ENCODE data around the gene PHACTR1.

The PHACTR1 gene

GRCh38 chr6:12849809-12850198 lies 133.2 kb downstream of the PHACTR1 start:
- no peak for DNase-seq (ENCODE audit: low read depth in 2 of 2)

- DNase-seq (ENCODE audit: low read depth in 2 of 2) = no peak
These were observed 134.6 kb downstream of the PHACTR1 start for GRCh38 chr6:12851123-12851695.

DNA sequence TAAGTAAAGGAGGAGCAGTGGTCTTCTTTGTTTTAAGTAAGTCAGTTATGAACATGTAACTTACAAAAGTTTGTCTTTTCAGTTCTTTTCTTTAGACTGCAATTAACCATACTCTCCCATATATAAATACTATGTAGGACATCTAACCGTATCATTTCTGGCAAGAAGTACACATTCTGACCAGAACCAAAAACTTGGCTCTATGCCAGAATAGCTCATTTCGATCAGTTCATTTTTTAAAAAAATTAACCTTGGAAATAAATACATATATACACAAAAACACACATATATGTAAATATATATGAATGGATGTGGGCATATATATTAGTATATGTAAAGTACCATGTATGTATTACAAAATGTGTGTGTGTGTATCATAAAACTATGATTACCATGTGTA lies 145.0 kb downstream of the PHACTR1 start:
- no peak for DNase-seq (ENCODE audit: low read depth in 2 of 2)

GRCh38 chr6:12865117-12865516 lies 148.6 kb downstream of the PHACTR1 start:
- DNase-seq (ENCODE audit: low read depth in 2 of 2) = no peak

DNA sequence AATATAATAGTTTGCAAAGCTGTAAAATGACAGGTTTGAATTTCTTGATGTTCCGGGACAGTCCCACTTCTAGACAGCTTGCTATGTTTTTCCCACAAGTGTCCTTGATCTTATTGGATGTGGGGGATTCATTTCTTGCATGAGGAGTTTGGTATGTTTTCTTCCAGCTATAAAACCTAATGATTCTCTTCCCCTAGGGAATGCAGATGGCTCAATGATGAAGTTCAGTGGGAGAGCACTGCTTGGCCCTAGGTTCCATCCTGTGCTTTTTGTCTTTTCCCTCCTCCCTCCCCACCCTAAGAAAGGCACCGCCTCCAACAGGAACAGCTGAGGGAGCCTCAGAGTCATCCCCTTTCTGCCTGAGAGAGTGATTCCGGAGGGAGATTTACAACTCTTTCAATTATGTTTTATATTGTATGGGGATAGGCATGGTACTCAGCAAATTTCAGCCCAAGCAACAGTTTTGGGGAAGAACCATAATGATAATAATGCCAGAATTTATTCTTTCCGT lies 149.2 kb downstream of the PHACTR1 start:
- DNase-seq (ENCODE audit: low read depth in 2 of 2) = no peak

DNA sequence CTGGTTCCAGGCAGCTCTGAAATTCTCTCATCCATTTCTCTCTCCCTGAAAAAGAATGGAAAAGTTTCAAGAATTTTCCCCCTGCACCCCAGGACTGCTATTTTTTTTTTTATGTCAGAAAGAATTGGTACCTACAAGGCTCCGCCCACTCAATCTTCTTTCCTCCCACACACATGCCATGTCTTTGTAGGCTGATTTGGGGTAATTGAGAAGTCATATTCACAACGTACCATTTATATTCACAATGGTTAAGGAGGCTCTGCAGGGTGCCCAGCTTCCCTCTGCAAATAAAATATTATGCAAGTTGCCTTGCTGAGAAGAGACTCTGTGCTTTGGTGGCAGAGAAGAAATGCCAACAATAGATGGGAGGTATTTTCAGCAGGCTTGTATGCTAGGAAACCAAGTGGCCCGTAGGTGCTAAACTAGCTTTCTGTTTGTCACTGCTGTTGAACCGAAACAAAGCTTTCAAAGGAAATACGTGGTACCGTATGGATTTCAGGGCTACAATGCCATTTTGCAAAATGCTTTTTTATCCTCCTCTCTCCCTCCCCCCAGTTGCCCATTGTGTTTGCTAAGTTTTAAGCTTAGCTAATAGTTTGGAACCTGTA lies 150.0 kb downstream of the PHACTR1 start:
- DNase-seq (ENCODE audit: low read depth in 2 of 2) = no peak

DNA sequence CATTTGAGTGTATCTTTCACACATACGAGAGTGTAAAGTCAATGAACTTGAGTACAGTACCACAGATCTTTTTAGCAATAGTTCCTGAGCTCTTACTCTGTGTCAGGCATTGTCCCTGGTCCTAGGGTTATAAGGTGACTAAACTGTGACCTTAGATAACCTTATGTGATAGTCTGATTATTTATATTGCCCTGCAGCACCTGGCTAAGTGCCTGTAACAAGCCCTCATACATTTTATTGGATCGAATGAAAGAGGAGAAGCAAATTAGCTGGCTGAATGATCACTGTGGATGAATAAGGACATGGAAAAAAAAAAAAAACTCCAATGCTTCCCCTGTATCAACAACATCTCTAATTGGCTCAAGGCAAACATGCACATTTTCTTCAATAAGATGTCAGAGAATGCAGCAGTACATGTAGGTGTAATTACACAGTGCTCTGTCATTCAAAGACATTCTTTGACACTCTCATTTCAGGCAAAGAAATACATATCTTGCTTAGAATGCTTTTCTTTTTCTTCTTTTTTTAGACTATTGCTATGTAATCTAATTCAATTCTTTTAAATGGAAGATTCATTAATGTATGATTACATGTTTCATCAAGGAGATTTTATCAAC lies 153.4 kb downstream of the PHACTR1 start:
- DNase-seq (ENCODE audit: low read depth in 2 of 2) = no peak

GRCh38 chr6:12873691-12874090 lies 157.1 kb downstream of the PHACTR1 start:
- DNase-seq (ENCODE audit: low read depth in 2 of 2) = no peak

- no peak for DNase-seq (ENCODE audit: low read depth in 2 of 2)
These were observed 158.5 kb downstream of the PHACTR1 start for GRCh38 chr6:12875051-12875450.

GRCh38 chr6:12878741-12879140 lies 162.2 kb downstream of the PHACTR1 start:
- DNase-seq (ENCODE audit: low read depth in 2 of 2) = no peak

DNA sequence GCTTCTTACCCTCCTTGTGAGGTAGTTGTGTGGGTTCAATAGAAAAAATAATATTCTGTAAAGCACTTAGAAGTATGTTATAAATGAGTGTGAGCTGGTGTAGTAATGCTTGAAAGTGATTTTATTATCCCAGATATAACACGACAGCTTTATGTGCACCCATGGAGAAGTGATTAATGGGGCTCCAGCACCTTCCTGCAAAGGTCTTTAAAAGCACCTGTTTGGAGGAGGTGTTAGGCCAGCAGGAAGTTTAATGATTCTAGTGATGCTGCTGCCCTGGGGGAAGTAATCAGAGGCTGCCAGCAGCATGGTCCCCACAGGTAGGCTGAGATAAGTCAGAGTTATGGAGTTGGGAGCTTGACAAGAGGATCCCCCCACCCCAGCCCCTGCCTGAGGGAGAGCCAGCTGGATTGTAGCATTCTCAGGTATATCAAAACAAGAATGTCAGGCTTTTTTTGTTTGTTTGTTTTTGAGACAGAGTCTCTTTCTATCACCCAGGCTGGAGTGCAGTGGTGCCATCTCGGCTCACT lies 166.3 kb downstream of the PHACTR1 start:
- no peak for DNase-seq (ENCODE audit: low read depth in 2 of 2)

DNA sequence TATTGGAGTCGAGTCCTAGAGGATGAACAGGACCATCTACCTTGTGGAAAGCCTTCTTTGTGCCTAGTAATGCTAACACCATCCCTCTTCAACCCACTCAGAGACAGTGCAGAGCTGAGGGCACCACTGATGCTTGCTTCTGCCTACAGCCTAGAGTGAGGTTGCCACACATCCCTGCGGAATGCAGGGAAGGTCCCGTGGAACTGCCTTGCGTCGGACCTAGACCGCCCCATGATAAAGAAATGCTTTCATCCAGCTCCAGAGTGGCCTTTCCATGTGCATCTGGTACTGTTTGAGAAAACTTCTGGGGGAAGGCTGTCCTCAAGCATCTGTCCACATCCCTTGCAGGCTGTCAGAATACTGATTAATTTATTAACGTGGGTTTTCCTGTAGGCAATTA lies 168.4 kb downstream of the PHACTR1 start:
- no peak for DNase-seq (ENCODE audit: low read depth in 2 of 2)

- DNase-seq (ENCODE audit: low read depth in 2 of 2) = no peak
These were observed 170.6 kb downstream of the PHACTR1 start for GRCh38 chr6:12886961-12887775.

DNA sequence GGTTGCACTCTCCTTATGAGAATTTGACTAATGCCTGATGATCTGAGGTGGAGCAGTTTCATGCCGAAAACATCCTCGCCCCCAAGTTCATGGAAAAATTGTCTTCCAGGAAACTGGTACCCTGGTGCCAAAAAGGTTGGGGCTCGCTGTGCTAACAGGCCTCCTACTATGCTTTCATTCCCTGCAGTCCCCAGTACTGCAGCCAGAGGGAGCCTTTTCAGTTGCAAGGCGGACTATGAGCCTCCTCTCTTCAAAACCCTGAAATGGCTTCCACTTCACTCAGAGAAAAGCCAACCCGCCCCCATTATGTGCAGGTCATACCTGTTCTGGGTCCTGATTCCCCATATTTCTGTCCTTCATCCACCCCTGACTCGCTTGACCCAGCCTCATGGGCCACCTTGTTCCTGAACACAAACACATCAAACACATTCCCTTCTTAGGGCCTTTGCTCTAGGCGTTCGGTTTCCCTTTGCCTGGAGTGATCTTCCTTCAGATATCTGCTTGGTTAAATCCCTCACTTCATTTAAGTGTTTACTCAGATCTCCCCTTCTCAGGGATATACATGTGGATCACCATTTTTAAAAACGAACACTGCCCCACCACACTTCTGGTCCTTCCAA lies 173.7 kb downstream of the PHACTR1 start:
- no peak for DNase-seq (ENCODE audit: low read depth in 2 of 2)

DNA sequence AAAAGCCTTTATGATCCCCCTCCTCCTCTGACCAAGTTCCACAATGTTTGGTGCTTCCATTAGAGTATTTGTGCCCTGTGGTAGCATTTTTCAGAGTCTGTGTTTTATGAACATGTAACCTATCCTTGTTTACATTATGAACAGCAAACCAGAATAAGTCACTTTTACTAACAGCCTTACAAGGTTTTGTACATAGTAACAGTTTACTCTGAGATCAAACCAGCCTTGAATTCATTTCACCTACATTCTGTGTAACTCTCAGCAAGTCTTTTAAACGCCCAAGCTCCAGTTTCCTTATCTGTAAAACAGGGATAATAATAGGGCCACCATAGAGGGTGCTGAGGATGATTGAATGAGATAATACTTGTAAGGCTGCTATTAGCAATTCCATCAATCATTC lies 175.0 kb downstream of the PHACTR1 start:
- no peak for DNase-seq (ENCODE audit: low read depth in 2 of 2)

DNA sequence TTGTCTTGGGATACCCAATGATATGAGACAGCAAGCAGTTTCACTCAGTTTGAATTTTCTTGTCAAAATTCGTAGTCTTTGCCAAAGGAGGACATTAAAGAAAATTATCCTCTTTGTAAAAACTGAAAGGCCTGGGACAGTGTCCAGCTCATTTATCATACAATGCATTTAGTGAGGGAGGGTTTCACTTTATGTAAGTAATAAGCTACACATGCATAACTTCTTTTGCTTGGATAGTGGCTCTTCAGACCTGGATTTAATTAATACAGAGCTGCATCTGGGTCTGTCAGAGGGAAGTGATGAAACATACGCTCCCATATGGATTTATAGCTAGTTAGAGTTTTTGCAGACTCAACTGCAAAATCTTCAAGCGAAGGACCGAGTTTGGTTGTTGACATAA lies 175.6 kb downstream of the PHACTR1 start:
- DNase-seq (ENCODE audit: low read depth in 2 of 2) = no peak

DNA sequence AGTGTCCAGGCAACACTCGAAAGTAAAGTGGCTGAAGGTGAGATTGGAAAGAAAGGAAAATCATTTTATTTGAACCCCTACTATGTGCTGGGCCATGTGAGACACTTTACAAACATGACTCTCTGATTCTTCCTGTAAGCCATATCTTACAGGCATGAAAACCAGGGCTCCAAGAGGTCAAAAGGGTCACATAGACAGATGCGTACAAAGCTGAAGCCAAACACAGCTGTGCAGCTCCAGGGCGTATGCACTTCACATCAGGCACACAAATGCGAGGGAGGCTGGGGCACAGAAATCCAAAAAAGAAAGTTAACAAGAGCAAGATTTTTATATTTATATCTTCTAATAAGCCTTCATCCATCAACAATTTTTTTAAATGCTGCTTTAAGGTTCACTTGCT lies 176.5 kb downstream of the PHACTR1 start:
- DNase-seq (ENCODE audit: low read depth in 2 of 2) = no peak

- DNase-seq (ENCODE audit: low read depth in 2 of 2) = no peak
These were observed 179.2 kb downstream of the PHACTR1 start for GRCh38 chr6:12895721-12896120.

DNA sequence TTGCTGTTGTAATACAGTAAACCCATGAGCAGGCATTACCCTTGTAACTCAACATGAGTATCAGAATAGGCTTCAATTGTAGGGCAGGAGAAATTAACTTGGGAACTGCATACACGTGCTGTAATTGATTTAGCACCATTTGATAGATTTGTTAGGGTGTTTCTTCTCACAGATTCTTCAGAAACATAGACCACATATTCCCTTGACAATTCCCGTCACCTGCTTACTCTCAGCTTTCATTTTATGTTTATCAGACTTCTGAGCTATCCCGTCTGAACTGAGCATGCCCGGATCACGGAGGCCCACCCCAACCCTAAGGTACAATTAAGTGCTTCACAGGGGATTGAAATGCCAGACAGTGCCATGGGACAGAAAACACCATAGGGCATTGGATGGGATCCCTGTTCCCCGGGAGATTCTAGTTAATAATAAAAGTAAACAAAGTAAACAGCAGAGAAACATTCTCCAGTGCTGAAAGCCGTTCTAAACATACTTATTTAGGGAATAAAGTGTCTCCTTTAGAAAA lies 179.7 kb downstream of the PHACTR1 start:
- no peak for DNase-seq (ENCODE audit: low read depth in 2 of 2)

DNA sequence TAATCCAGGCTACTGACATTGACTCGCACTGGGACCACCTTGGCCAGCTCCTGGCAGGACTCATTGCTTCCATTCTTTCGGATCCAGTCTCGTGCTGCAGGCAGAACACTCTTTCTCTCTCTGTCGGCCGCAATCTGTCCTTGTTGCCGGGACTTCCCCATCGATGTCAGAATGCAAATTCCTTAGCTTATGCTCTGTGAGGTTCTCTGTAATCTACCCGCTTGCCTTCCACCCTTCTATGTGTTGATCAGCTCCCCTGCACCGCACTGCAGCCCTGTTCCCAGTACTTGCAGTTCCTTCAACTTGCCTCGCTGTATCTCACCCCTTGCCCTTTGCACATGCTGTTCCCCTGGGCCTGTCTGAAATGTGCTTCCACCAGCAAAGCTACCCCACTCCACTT lies 182.0 kb downstream of the PHACTR1 start:
- DNase-seq (ENCODE audit: low read depth in 2 of 2) = no peak

DNA sequence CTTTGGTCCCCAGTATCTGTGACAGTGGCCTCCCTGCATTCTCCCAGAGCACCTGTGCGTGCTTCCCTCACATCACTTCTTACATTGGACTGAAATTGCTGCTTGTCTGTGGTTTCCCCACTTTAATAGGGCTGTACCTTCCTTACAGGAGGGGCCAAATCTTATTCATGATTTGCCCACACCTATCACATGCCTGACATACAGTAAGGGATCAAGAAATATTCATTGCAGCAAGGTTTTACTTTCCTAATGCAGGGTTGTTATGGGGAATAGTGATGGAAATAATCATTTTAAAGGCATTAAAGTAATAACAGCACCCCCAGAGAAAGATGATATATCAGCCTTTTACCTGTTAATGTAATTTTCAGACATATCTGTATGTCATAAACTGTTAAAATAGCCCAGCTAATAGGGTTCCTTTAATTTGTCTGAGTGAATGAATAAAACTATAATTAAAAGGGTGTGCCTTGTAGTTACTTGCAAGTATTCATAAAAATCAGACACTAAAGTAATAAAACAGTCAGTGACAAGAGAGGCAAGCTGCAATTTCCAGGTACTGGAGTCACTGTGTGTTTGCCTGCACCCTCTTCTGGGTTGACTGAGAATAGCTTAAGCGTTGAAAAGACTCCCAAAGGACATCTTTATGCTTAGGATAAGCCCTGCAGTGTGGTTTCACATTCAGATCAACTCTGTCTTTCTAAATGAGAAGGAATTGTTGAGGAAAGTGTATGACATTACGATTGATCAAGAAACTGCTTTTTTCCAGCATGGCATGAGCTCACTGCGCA lies 182.7 kb downstream of the PHACTR1 start:
- DNase-seq (ENCODE audit: low read depth in 2 of 2) = no peak
